Hepatic stellate cell (primary cell): ENCODE measurements around the gene USP31.
"Not testable (repeated sequence)": the region's sequence is repeated elsewhere in the genome, so short reads cannot be mapped to it uniquely, and the experiment has no call there.

Source experiments
- DNase-seq: peaks from one replicate; pipeline ENCODE4 v3.0.0; 2011; ENCODE audit warnings: low spot score

The USP31 gene

DNA sequence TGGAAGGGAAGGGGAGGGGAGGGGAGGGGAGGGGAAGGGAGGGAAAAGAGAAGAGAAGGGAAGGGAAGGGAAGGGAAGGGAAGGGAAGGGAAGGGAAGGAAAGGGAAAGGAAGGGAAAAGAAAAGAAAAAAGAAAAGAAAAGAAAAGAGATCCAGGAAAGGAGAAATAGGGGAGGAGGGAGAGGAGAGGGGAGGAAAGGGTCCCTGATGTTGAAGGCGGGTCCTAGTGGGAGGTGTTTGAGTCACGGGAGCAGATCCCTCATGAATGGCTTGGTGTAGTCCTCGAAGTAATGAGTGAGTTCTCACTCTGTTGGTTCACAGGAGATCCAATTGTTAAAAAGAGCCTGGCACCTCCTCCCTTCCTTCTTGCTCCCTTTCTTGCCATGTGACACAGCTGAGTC, 6.9 kb upstream of the USP31 start:
- no peak for DNase-seq

DNA sequence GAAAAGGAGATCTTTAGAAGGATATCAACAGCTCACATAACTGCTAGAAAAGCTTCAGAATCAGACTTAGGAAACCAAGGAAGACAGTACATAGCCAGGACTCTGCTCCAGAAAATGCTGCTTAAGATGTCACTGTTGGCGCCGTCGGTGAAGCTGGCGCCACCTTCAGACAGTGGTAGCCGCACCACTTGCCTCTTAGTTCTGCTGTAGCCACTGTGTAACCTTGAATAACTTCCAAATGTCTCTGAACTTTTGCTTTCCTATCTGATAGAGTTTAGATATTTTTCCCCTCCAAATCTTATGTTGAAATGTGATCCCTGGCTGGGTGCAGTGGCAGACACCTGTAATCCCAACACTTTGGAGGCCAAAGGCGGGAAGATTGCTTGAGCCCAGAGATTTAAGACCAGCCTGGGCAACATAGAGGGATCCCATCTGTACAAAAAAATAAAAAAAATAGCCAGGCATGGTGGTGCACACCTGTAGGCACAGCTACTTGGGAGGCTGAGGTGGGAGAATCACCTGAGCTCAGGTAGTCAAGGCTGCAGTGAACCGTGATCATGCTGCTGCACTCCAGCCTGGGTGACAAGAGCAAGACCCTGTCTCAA, 6.3 kb upstream of the USP31 start:
- DNase-seq, result no peak

DNA sequence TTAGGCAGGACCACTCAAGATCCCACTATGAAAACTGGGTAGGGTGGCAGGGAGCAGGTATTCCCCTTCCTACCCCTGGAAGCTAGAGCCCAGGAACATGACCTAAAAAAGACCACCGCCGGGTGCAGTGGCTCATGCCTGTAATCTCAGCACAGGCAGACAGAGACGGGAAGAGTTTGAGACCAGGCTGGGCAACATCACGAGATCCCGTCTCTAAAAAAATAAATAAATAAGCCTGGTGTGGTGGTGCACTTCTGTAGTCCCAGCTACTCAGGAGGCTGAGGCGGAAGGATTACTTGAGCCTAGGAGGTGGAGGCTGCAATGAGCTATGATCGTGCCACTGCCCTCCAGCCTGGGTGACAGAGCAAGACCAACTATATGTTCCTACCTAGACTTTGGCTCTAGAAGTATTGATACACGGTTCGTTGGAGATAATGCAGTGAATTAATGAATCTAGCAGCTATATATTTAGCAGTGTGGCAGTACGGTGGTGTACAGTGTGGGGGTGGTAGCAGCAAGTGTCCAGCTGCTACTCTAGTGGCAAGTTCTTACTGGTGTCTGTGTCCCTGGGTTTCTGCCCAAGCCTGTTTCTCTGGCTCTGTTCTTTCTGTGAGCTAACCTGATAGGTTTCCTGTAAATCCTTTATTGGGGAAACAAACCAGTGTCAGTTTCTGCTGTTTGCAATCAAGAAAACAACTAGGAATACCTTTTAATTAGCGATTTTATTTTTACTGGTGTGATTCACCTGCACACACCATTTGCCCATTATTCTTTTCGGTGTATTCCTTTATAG, 3.3 kb upstream of the USP31 start:
- no peak for DNase-seq

DNA sequence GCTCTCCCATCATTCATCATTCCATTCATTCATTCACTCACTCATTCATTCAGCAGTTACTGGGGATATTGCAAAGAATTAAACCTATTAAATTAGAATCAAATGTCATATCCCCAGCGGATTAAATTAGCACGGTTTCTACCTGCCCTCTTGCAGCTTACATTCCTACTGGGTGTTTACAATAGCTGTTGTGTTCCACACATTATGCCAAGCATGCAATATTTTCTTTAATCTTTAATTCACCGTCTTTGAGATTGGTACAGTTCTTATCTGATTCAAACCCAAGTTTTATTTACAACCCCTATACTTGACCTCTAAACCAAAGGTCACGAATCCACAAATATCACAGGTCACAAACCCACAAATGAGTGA, 727 bp upstream of the USP31 start:
- no peak for DNase-seq

DNA sequence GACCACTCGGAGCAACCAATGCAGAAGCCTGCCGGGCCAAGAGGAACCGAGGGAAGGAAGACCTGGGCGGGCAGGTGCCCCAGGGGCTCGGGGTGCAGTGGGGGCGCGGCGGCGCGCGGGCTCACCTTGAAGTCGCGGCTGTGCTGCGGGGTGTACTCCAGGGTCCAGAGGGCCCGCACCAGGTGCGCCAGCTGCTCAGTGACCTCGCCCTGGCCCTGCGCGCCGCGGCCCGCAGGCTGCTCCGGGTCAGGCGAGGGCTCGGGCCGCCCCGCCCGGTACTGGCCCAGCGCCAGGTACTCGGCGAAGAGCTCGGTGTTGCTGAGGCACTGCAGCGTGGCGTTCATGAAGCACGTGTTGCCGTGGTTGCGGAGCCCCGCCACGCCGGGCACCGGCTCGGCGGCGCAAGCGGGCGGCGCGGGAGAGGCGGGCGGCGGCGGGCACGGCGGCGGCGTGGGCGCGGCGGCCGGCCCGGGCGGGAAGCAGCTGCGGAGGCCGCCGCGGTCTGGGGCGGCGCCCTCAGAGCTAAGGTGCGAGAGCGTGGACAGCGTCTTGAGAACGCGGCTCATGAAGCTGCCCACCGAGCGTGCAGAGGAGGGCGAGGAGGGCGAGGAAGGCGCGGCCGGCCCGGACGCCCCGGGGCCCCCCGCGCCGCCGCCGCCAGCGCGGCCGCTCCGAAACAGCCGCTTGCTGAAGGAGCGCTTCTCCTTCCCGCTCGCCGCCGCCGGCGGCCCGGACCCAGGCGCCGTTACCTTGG, 562 bp downstream of the USP31 start:
- DNase-seq, result peak; percentile 47

DNA sequence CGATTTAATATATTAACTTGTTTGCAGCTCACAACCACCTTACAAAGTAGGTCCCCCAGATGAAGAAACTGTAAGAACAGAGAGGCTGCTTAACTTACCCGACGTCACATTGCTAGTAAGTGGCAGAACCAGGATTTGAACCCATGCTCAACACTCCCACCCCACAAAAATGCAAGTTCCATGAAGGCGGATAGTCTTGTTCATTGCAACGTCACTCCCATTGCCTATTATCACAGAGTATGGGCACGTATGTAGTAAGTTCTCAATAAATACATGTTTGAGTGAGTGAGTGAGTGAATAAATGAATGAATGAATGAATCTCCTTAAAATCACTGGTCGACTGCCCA, 1.1 kb downstream of the USP31 start:
- DNase-seq, result no peak

DNA sequence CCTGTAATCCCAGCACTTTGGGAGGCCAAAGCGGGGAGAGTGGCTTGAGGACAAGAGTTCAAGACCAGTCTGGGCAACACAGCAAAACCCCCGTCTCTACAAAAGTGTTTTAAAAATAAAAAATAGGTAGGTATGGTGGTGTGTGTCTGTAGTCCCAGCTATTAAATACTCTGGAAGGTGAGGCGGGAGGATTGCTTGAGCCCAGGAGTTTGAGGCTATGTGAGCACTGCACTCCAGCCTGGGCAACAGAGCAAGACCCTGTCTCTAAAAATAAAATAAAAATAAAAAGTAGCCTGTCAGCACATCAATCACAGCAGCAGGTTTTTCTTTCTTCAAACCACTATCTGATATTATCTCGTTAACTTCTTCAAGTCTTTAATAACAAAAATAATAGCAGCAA, 1.6 kb downstream of the USP31 start:
- no peak for DNase-seq

DNA sequence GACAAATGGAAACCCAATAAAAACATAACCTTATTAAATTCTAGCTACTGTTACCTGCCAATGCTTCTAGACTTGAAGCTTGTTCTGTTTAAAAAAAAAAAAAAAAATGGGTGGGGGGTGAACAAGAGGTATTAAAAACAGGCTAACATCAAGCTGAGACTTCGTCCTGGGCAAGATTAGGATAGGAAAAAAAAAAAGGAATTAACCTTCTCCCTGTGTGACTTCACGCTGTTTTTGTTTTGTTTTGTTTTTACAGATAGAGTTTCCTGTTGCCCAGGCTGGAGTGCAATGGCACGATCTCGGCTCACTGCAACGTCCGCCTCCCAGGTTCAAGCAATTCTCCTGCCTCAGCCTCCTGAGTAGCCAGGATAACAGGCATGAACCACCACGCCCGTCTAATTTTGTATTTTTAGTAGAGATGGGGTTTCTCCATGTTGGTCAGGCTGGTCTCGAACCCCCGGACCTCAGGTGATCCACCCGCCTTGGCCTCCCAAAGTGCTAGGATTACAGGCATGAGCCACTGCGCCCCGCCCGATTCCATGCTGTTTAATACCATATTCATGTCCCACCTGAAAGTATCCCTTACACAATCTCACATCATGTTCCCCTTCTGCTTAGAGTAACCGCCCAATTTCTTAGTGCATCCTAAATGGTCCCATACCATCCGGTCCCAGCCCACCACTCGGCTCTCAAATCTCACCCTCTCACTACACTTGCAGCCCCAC, 2.2 kb downstream of the USP31 start:
- no peak for DNase-seq

DNA sequence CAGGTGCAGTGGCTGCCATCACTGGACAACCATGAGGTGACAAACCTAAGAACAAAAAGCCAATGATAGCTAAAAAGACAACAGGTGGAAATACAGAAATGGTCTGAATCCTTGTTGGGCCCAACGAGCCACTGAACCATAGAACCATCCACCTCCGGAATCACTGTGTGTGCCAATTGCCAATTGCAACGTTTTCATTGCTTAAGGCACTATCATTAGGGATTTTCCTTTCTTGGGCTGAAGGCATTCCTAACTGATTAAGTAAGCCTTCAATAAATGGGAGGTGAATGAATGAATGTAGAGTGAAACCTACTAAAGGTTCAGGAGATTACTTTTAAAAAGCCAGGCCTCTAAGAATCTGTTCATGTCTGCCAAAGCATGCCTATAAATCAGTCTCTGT, 3.6 kb downstream of the USP31 start:
- DNase-seq, result no peak

DNA sequence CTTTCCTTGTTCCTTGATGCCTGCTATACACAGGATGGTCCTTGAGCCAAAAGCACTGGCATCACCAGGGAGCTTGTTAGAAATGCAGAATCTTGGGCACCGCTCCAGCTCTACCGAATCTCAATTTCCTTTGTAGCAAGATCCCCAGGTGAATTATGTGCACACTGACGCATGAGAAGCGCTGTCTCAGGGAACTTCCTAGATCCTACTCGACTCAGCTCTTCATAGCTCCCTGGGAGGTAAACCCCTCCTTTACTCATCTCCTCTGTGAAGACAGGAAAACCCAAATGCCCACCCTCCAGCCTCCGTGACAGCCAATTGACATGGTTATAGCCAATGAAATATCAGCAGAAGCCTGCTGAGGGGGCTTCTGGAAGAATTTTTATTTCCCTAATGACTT, 4.1 kb downstream of the USP31 start:
- no peak for DNase-seq

DNA sequence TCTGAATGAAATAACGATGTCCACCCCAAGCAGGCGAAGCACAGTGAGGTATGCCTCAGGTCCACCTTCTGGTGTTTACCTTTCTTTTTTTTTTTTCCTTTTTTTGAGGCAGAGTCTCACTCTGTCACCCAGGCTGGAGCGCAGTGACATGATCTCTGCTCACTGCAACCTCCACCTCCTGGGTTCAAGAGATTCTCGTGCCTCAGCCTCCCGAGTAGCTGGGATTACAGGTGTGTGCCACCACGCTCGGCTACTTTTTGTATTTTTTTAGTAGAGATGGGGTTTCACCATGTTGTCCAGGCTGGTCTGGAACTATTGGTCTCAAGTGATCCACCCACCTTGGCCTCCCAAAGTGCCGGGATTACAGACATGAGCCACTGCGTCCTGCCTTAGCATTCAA, 4.9 kb downstream of the USP31 start:
- DNase-seq, result not testable (repeated sequence)

DNA sequence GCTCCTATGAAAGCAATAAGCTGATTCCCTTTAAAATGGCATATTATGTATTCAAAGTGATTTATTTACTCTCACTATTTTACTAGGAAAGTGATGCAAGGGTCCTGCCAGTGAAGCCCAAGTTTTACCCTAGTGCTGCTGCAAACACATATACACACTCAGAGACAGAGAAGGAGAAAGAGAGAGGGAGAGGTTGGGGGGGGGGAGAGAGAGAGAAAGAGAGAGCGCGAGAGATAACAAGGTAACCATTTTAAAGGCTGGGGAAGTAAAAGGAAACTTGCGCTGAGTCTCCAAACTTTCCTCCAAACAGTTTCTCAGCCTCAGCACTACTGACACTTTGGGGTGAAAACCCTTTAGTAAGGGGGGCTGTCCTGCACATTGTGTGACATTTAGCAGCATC, 5.9 kb downstream of the USP31 start:
- DNase-seq, result no peak

DNA sequence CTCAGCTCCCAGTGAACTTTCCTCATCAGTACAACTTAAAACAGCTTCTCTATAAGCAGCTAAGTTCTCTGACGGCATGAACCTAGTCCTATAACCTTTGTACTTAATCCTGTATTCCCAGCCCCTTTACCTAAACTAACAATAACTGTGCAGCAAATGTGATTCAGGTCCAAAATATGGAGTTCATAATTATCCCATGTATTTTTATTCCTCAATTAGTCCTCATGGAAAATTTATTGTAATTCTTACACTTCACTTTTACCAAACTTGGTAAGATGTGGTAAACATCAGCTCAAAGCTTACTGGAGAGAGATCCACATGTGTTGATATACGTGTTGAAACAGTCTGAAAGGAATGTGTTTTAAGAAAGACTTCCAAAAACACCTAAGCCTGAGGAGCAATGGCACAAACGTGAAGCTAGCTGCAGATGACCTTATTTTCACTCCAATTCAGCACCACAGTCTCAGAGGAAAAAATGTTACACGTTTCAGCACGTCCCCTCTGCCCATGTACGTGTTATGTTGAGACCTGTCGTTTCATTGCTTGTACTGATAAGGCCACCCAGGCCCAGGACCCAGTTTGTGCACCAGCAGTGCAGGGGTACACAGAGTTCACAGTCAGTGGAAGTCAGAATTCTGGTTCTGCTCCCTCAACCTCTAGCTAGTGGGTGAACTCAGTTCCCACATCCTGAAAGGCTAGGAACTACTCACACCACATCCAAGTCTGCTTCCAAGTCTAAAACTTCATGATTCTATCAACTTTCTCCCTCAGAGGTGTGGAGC, 7.1 kb downstream of the USP31 start:
- no peak for DNase-seq

DNA sequence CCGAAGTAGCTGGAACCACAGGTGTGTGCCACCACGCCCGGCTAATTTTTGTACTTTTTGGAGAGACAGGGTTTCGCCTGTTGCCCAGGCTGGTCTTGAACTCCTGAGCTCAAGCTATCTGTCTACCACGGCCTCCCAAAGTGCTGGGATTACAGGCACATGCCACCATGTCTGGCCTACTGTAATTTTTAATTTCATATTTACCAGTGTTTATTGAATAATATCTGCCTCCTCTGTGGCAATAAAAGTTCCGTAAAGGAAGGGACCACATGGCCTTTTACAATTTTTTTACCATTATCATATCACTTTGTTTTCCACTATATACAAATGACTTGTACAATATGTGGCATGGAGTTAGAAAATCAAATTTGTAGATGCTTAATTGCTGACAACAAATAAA, 7.8 kb downstream of the USP31 start:
- DNase-seq, result no peak

DNA sequence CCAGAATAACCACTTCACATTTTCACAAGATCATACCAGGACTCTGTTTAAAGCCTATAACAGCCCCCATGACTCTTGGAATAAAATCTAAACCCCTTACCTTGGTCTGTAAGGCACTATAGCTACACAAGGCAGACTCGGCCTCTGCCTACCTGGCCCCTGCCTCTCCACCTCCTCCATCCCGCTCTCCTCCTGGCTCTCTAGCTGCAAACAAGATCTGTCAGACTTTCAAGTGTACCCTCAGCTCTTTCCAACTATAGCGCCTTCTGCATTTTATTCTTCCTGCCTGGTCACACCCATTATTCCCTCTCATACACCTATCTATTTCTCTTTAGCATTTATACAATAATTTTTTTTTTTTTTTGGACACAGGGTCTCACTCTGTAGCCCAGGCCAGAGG, 8.2 kb downstream of the USP31 start:
- no peak for DNase-seq

DNA sequence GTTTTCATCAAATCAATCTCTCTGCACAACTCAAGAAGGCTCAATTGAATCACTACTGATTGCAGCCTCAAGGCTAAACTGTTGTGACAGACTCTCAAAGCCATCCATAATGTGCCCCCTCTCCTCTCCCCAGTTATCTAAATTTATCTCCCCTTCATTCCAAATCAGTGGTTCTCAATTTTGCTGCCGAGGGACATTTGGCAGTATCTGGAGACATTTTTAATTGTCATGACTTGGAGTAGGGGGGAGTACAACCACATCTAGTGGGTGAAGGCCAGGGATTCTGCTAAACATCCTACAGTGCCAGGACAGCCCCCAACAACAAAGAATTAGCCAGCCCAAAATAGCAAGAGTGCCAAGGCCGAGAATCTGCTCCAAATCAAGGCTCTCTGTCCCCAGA, 9.1 kb downstream of the USP31 start:
- DNase-seq, result no peak

DNA sequence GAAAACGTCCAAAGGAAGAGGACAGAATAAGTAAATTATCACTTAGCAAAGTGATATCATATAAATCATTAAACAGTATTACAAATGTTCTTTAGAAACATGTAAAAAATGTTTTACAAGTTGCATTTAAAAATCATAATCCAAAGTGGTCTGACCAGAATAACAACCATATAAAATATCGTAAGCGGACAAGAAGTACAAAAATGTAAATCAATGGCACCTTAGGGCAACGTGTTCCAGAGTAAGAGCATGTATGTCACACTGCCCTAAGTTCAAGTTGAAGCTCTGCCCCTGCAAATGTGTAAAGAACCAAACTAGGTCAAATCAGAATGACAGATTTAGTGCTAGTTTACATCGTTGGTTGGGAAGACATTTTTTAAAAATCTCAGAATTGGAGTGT, 11.4 kb downstream of the USP31 start:
- no peak for DNase-seq

DNA sequence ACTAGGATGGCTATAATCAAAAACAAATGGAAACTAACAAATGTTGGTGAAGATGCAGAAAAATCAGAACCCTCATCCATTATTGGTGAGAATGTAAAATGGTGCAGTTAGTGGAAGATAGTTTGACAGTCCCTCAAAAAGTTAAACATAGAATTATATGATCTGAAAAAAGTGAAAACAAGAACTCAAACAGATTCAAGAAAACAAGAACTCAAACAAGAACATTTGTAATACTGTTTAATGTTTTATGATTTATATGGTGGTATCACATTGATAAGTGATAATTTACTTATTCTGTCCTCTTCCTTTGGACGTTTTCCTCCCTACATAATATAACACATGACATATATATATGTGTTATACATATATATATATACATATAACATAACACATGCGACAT, 12.0 kb downstream of the USP31 start:
- DNase-seq, result no peak

DNA sequence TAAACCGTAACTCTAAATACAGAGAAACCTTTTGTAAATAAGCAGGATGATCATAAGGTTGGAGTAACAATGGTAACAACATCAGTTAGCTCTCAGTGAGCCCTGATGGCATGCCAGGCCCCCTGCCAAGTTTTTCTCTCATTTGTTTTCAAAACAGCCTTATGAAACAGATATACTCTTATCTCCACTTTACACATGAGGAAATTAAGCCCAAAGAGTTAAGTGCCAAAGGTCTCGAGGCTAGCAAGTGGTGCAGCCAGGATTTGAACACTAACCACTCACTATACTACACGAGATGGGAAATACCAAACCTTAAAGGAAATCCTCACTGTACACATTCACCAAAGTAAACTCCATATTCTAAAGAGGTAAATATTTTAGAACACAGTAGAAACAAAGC, 15.0 kb downstream of the USP31 start:
- DNase-seq, result no peak

DNA sequence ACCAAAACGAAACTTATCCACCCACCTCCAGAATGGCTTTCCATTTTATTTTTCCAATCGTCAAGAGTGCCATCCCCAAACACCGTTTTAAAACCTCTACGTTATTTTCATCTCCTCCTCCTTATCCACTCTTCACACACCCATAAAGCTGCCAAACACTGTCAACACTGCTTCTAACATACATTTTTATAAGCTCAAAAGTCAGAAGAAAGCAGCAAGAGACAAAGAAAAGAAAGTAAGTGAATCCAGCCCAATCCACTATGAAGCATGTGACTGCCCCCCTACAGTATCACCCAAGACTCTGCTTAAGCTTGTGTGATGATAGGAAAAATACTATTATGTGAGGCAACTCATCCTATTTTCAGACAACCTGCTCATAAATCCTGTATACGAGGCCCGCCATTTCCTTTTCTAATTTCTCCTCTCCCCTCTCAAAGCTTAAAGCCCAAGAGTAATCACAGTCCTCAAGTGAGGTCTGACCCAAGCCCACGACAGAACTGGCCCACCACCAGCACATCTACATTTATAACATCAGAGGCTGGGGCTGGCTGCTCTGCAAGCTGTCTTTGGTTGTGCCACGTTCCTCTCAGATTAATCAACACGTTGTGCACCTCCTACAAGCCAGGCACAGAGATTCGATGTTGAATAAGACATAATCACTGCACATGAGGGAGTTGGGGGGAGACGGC, 16.3 kb downstream of the USP31 start:
- no peak for DNase-seq

DNA sequence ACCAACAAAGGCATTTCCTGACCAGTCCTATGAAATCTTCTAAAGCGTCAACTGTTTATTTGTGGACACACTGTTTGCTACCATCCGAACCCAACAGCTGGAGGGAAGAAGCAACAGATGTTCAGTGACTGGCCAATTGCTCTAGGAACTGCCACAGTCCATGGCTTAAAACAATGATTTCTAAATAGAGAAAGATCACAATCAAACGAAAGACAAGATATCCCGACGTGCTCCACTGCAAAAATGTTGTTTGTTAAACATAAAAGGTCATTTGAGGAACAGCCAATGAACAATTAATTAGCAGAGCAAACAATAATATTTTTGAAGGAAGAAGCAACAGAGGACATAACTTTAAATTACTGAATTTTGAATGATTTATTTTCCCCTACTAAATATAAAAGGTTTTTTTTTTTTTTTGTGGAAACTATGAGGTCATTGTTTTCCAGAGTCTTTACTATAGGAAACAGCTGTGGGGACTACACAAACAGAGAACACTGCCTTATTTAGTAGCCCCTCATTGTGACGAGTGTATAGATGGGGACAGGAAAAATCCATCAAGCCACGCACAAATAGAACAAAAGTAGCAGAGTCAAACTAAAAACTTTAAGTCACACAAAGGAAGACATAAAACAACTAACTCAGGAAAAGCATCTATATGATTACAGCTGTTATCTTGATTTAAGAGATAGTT, 17.2 kb downstream of the USP31 start:
- no peak for DNase-seq
